ENCODE data around the gene RAB11A. TPM values are rescaled to one million over a fixed set of nuclear protein-coding genes. Genes with fewer than 3 reads are reported as not detected.

RAB11A gene
- total and polyA plus RNA-seq, 2 of the 13 experiments (the other 11 are each of a cell fraction or from before 2014, with no cell fraction given), result 161 to 162 TPM

GRCh38 chr15:65819563-65819960, 49.7 kb upstream of the RAB11A start:
- 26% methylated on average over 3 of the region's 3 CpGs for WGBS (ENCODE audit: low lambda C conversion rate)
- POLR2A ChIA-PET, result interaction anchor here (2.9 kb wide), 1 partner anchor 13 kb away, joined by 11 read pairs; no protein-coding TSS in a partner anchor
- DNase-seq (ENCODE audit: low spot score) (peak; percentile 45), ATAC-seq (peak; percentile 66), FAIRE-seq (no peak)
- H3K79me2 ChIP-seq (ENCODE audit: insufficient read depth, low read length), result no peaks in the 10 kb centered on the region
- no TSS peak for BruUV-seq (replicated peaks)
- no peaks in the 10 kb centered on the region for H3K9me3 ChIP-seq (ENCODE audit: low read length)
- peak overlapping the region; percentile 54 for H3K4me2 ChIP-seq (ENCODE audit: low read depth, low read length)
- peak overlapping the region; percentile 25 for H3K27ac ChIP-seq (ENCODE audit: extremely low read length, insufficient read depth, low read length)
- peak overlapping the region; percentile 17 for H2AFZ ChIP-seq (ENCODE audit: low read length)
- H3K9ac ChIP-seq (ENCODE audit: insufficient read depth, low read depth, low read length), result no peak overlapping the region
- CTCF ChIA-PET (ENCODE audit: low intra/inter-chr PET ratio, low total read pairs), result no interaction called here
- no peaks in the 10 kb centered on the region for H4K20me1 ChIP-seq (ENCODE audit: insufficient read depth, low read length)
- peaks cover 38% of the 10 kb centered on the region for H3K4me1 ChIP-seq (ENCODE audit: insufficient read depth, low read length)
- H3K4me3 ChIP-seq (replicated peaks in 1 of 3; ENCODE audit: insufficient read depth in 1 of 3, low read depth in 2 of 3, low read length in 3 of 3), result no peak overlapping the region
- 0 out of 2 replicates have a peak, but pooled peaks have one; percentile 21 for TF ChIP-seq HMG20A (CRISPR knock-in tag; IDR thresholded peaks at IDR 0.05; ENCODE audit: borderline replicate concordance)
- TF ChIP-seq, protein P1, sequence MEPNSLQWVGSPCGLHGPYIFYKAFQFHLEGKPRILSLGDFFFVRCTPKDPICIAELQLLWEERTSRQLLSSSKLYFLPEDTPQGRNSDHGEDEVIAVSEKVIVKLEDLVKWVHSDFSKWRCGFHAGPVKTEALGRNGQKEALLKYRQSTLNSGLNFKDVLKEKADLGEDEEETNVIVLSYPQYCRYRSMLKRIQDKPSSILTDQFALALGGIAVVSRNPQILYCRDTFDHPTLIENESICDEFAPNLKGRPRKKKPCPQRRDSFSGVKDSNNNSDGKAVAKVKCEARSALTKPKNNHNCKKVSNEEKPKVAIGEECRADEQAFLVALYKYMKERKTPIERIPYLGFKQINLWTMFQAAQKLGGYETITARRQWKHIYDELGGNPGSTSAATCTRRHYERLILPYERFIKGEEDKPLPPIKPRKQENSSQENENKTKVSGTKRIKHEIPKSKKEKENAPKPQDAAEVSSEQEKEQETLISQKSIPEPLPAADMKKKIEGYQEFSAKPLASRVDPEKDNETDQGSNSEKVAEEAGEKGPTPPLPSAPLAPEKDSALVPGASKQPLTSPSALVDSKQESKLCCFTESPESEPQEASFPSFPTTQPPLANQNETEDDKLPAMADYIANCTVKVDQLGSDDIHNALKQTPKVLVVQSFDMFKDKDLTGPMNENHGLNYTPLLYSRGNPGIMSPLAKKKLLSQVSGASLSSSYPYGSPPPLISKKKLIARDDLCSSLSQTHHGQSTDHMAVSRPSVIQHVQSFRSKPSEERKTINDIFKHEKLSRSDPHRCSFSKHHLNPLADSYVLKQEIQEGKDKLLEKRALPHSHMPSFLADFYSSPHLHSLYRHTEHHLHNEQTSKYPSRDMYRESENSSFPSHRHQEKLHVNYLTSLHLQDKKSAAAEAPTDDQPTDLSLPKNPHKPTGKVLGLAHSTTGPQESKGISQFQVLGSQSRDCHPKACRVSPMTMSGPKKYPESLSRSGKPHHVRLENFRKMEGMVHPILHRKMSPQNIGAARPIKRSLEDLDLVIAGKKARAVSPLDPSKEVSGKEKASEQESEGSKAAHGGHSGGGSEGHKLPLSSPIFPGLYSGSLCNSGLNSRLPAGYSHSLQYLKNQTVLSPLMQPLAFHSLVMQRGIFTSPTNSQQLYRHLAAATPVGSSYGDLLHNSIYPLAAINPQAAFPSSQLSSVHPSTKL (CRISPR knock-in tag; IDR thresholded peaks at IDR 0.05), result 0 out of 2 replicates have a peak, but pooled peaks have one; percentile 9
- peak; percentile 56; the same call in 1 of the 2 replicates for TF ChIP-seq NFE2L2 (IDR thresholded peaks at IDR 0.05; ENCODE audit: low read length)
- no peak for TF ChIP-seq HIVEP1 (CRISPR knock-in tag; IDR thresholded peaks at IDR 0.05)
- TF ChIP-seq MAFK (conservative IDR thresholded peaks at IDR 0.05 in 1 of 2, IDR thresholded peaks at IDR 0.05 in 1 of 2; ENCODE audit: low read length in 2 of 2), result 0 out of 4 replicates have a peak, but pooled peaks of 1 of the 2 experiments have one; percentile 5
- no peak for TF ChIP-seq MTF2 (CRISPR knock-in tag; IDR thresholded peaks at IDR 0.05; ENCODE audit: borderline replicate concordance)
- no peak for TF ChIP-seq ZUFSP (CRISPR knock-in tag; IDR thresholded peaks at IDR 0.05; ENCODE audit: borderline replicate concordance)
- no peak for TF ChIP-seq ZNF580 (CRISPR knock-in tag; IDR thresholded peaks at IDR 0.05; ENCODE audit: borderline replicate concordance, low read depth)
- H3K27me3 ChIP-seq (ENCODE audit: control insufficient read depth in 1 of 2, insufficient read depth in 2 of 2, low read length in 2 of 2), result no peaks in the 10 kb centered on the region
- intact Hi-C loops (cut with micrococcal nuclease; ENCODE audit: unreplicated experiment), result no loop called here
- H3K36me3 ChIP-seq (replicated peaks in 1 of 2; ENCODE audit: control insufficient read depth in 1 of 2, insufficient read depth in 2 of 2, low read length in 2 of 2), result no peaks in the 10 kb centered on the region
- in situ Hi-C loops (cut with HindIII; ENCODE audit: extremely low pct_ligation_motif_present, low pct_unique_long_range_greater_than_20kb), result no loop called here

Measured in HepG2 (cell line).